ENCODE results near the gene KCTD8. TPM values are rescaled to one million over a fixed set of nuclear protein-coding genes. Genes with fewer than 3 reads are reported as not detected.

Gene KCTD8
- total RNA-seq, 6 experiments from 2014 or later, result not detected

DNA sequence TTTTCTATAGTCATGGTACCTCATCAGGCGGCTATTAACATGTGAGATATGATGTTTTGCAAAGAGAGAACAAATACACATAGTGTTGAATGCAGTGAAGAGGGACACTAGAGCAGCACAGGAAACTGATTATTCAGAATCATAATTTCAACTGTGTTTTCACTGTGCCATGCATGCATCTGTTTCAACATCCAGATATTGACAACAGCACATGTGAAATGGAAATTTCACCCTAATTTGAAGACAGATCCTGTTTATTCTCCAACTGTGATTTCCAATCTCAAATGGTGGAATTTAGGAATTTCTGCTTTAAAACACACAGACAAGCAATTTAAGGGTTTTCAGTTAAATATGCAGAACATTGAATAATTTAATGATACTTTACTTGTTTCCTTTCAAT, 288.6 kb downstream of the KCTD8 start:
- intact Hi-C loops (cut with DNase I), result no loop called here
- ATAC-seq (no peak), DNase-seq (no peak)
- Histone ChIP-seq H3K4me1 (no peaks in the 10 kb centered on the region), H3K27me3 (no peaks in the 10 kb centered on the region), H3K4me3 (no peak overlapping the region), H3K9me3 (no peaks in the 10 kb centered on the region), H3K27ac (no peak overlapping the region), H3K36me3 (no peaks in the 10 kb centered on the region)
- TF ChIP-seq, protein P1, sequence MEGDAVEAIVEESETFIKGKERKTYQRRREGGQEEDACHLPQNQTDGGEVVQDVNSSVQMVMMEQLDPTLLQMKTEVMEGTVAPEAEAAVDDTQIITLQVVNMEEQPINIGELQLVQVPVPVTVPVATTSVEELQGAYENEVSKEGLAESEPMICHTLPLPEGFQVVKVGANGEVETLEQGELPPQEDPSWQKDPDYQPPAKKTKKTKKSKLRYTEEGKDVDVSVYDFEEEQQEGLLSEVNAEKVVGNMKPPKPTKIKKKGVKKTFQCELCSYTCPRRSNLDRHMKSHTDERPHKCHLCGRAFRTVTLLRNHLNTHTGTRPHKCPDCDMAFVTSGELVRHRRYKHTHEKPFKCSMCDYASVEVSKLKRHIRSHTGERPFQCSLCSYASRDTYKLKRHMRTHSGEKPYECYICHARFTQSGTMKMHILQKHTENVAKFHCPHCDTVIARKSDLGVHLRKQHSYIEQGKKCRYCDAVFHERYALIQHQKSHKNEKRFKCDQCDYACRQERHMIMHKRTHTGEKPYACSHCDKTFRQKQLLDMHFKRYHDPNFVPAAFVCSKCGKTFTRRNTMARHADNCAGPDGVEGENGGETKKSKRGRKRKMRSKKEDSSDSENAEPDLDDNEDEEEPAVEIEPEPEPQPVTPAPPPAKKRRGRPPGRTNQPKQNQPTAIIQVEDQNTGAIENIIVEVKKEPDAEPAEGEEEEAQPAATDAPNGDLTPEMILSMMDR (IDR thresholded peaks at IDR 0.05), result no peak
- TF ChIP-seq POLR2A (IDR thresholded peaks at IDR 0.05), result no peak
- 63% methylated on average over 1 of the region's 1 CpG for WGBS (ENCODE audit: insufficient coverage, low coverage, low lambda C conversion rate, missing lambda C conversion rate)

- Histone ChIP-seq H3K4me1 (no peaks in the 10 kb centered on the region), H3K9me3 (no peaks in the 10 kb centered on the region), H3K27me3 (no peaks in the 10 kb centered on the region), H3K4me3 (no peak overlapping the region), H3K36me3 (no peaks in the 10 kb centered on the region), H3K27ac (no peak overlapping the region)
- intact Hi-C loops (cut with DNase I), result no loop called here
- ATAC-seq (no peak), DNase-seq (no peak)
- whole genome bisulfite sequencing (ENCODE audit: insufficient coverage, low coverage, low lambda C conversion rate, missing lambda C conversion rate), result 46% methylated on average over 6 of the region's 6 CpGs
- TF ChIP-seq POLR2A (IDR thresholded peaks at IDR 0.05), result no peak
- TF ChIP-seq, protein P1 (IDR thresholded peaks at IDR 0.05), result no peak
Observed at GRCh38 chr4:44157611-44158277, 290.9 kb downstream of the KCTD8 start.

GRCh38 chr4:44150091-44150576, 298.5 kb downstream of the KCTD8 start:
- H3K36me3 ChIP-seq, result no peaks in the 10 kb centered on the region
- no peaks in the 10 kb centered on the region for H3K4me1 ChIP-seq
- DNase-seq (no peak), ATAC-seq (no peak)
- H3K27me3 ChIP-seq, result no peaks in the 10 kb centered on the region
- intact Hi-C loops (cut with DNase I), result no loop called here
- H3K4me3 ChIP-seq, result no peak overlapping the region
- H3K9me3 ChIP-seq, result no peaks in the 10 kb centered on the region
- WGBS (ENCODE audit: insufficient coverage, low coverage, low lambda C conversion rate, missing lambda C conversion rate), result 39% methylated on average over 3 of the region's 3 CpGs
- no peak for TF ChIP-seq POLR2A (IDR thresholded peaks at IDR 0.05)
- TF ChIP-seq, protein P1 (IDR thresholded peaks at IDR 0.05), result no peak
- no peak overlapping the region for H3K27ac ChIP-seq

DNA sequence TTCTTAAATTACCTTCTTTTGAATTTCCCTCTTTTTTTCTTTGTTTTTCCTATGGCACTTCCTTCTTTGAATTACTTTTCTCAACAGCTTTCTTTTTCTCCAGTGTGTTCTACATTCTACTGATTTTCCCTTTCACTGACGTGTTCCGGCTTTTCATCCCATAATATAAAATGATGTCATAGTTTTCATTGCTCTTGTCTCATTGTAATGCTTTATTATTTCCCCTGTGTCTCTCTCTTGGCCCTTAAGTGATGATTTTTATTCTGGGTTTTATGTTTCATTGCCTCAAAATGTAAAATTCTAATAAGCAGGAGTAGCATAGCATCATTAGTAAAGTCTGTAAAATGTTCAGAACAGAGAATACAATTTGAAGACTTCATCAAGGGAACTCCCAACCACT, 299.3 kb downstream of the KCTD8 start:
- no peaks in the 10 kb centered on the region for H3K4me1 ChIP-seq
- WGBS (ENCODE audit: insufficient coverage, low coverage, low lambda C conversion rate, missing lambda C conversion rate), result 63% methylated on average over 2 of the region's 2 CpGs
- no peak for DNase-seq
- ATAC-seq, result no peak
- intact Hi-C loops (cut with DNase I), result no loop called here
- H3K4me3 ChIP-seq, result no peak overlapping the region
- no peaks in the 10 kb centered on the region for H3K36me3 ChIP-seq
- no peaks in the 10 kb centered on the region for H3K27me3 ChIP-seq
- no peak overlapping the region for H3K27ac ChIP-seq
- H3K9me3 ChIP-seq, result no peaks in the 10 kb centered on the region
- TF ChIP-seq POLR2A (IDR thresholded peaks at IDR 0.05), result no peak
- TF ChIP-seq, protein P1 (IDR thresholded peaks at IDR 0.05), result no peak

All from right lobe of liver (tissue), 6 donors.